CD4-positive, alpha-beta T cell treated with Interleukin-6 at 100 ng/mL for 8 hours (primary cell): ENCODE data around the gene CMTR1.
"Not testable (repeated sequence)": the region's sequence is repeated elsewhere in the genome, so short reads cannot be mapped to it uniquely, and the experiment has no call there.

Source experiments
- DNase-seq: peaks from one replicate; pipeline ENCODE4 v3.0.0-alpha.2; 2020; ENCODE audit warnings: mixed read lengths, low spot score

The CMTR1 gene

GRCh38 chr6:37435816-37436215, 2.8 kb downstream of the CMTR1 start:
- DNase-seq = no peak

- DNase-seq = no peak
These were observed 5.9 kb downstream of the CMTR1 start for GRCh38 chr6:37438930-37439329.

- DNase-seq = no peak
These were observed 8.6 kb downstream of the CMTR1 start for GRCh38 chr6:37441651-37442050.

DNA sequence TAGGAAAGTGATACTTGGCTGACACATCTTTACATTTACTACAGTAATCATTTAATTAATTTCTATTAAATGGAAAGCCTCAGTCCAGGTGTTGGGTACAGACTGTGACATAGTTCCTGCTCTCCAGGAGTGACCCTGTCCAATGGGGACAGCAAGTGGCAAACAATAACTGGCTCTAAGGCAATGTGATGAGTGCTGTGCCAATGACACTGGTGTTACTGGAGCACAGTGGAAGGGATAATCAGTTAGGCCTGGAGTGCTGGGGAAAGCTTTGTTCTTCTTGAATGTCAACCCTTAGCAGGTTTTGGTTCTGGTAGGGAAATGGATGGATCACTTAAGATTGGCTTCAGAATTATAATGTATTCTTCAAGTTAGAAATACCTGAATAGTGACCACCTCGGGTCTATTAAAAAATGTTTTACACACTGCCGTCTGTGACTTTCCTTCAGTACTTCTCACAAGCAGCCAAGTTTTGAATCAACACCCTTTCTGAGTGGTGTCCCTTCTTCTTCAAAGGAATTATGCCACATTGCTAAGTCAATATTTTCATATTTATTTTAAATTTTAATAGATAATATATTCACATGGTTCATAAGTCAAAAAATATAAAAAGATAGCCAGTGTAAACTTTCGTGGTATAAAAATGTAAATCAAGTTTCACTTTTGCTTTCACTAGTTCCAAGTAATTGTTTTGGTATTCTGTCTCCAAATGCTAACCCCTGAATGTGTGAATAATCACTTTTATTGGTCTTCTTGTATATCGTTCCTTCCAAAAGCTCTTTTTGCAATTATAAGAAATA, 9.6 kb downstream of the CMTR1 start:
- no peak for DNase-seq

- DNase-seq = not testable (repeated sequence)
These were observed 10.2 kb downstream of the CMTR1 start for GRCh38 chr6:37443216-37443542.

DNA sequence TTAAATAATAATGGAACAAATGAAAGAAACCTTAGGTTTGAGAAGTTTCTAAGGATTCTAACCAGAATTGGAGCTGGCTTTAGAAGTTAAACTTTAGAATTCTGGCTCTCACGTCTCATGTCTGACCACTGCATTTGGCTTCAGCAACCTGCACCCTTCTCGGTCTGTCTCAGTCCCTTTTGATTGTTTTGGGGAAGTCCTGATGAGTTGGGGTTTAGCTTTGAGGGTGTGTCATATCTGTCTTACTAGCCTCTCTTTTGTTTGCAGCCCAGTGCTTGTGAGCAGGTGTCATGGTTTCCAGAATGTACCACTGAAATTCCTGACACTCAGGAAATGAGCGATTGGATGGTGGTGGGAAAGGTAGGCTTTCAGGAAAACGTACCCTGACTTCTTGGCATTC, 17.0 kb downstream of the CMTR1 start:
- no peak for DNase-seq

DNA sequence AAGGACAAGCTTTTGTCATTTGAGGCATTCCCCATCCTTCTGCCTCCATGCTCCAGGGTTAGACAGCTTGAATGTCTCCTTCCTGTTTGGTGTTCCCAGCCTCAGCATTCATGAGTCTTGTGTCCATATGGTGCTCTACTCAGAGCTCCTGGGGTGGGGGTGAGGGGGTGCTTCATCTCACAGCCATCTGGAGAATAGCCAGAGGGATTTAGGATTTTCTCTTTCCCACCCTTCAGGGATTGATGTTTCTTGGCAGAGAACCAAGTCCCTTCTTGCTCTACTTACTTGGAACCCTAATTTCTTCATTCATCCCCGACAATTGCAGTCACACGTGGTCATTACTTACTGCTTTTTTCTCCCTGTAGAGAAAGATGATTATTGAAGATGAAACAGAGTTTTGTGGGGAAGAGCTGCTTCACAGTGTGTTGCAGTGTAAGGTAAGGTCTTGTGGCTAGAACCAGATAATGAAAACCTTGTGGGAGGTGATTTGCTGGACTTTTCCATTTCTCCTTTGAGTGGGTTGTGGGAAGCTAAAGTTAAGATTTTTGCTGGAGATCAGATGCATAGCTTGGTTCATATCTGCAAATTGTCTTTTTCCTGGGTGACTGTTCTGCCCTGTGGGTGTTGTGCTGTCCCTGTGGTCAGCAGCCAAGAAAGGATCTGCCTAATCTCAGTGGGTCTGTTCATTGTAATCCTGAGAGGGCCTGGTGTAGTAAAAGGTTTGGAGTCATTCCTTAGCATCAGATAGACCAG, 18.6 kb downstream of the CMTR1 start:
- DNase-seq = no peak

DNA sequence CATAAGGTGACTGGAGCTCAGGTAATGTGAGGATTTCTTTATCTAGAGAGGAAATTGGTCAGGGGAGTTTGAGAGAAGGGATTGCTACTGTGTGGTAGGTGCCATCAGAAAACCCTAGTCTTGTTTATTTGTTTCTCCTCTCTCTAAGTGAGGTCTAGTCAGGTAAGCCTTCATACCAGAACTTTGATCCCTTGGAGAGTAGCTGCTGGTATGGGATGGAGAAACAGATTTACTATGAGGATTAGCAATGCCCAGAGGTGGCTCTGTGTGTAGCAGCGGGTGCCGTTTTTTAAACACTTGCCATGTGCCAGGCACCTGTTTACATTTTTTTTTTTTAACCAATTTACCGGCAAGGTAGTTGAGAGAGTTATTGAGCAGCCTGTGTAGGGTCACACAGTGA, 19.5 kb downstream of the CMTR1 start:
- no peak for DNase-seq

DNA sequence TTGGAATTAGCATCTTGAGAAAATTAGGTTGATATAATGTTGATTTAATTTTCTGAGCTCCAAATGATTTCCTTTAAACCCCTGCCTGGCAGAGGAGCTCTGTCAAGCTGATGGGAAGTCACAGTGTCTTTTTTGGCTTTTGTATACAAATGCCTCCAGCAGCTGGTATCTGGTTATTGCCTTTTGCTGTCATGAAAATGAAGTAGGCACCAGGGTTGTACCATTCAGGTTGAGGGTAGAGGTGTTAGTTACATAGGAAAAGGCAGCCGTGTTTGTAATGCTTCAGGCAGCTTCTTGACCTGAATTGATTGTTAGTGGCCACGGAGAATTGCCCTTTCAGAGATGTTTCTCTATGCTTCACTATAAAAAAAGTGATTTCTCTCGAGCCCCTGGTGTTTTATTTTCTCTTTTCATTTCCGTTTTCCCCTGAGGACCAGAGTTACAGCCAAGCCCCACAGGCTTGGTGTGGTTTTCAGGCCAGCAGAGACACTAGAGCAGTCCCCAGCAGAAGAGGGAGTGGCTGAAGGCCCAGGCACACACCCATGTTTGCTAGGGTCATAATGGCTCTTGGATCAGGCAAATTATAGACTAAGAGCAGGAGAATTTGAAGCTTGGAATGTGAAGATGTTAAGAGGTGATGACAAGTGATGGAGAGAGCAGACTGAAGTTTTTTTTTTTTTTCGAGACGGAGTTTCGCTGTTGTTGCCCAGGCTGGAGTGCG, 21.6 kb downstream of the CMTR1 start:
- no peak for DNase-seq

GRCh38 chr6:37456126-37456525, 23.1 kb downstream of the CMTR1 start:
- no peak for DNase-seq

DNA sequence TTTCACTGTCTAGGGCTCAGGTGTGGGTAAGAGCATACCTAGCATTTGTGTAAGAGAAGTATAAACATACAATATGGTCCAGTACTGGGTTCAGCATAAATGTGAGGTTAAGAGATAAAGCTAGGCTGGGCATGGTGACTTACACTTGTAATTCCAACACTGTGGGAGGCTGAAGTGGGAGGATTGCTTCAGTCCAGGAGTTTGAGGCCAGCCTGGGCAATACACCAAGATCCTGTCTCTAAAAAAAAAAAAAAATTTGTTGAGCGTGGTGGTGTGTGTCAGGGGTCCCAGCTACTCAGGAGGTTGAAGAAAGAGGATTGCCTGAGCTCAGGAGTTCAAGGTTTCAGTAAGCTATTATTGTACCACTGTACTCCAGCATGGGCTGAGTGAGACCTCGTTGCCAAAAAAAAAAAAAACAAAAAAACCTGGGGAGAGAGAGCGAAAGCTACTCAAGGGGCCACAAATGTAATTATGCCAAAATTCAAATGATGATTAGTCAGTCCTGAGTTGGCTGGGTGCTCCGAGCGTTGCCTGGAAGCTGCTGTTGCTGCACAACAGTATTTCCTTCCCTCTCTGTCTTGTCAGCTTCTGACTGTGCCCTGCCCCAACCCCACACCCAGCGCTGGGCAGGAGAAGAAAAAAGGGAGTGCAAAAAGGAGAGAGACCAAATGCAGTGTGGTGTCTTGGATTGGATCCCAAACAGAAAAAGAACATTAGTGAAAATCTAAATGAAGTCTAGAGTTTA, 24.0 kb downstream of the CMTR1 start:
- DNase-seq = no peak

DNA sequence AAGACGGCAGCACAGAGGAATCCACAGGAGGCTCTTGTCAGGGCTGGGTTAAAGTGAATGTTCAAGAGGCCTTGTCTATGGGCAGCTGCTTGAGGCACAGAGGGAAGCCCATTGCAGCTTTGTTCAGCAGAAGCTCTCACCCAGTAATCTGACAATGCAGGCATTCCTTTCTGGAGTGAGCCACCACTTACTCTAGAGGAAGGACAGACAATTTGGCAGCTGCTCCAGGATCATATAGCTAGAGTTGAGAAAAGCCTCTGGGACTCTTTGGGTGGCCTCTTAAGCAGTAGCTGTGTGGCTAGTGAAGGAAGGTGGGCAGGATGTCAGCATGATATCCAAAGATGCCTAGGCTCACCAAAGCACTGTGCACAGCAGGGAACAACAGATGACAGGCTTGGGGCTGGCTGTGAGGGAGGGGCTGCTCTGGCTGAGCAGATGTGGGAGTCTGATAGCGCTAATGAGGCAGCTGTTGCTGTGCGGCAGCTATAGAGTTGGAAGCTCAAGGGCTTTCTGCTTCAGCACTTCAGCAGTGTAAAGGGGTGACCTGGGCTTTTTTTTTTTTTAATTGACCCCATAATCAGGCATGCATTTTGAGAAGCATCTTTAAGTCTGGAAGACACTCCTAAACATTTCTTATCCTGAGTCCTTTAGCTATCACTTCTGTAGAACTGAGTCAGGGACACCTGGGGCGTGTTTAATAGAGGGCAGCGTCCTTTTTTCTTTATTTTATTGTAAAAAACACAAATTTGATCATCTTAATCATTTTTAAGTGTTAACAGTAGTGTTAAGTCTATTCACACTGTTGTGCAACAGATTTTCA, 27.2 kb downstream of the CMTR1 start:
- DNase-seq = no peak

DNA sequence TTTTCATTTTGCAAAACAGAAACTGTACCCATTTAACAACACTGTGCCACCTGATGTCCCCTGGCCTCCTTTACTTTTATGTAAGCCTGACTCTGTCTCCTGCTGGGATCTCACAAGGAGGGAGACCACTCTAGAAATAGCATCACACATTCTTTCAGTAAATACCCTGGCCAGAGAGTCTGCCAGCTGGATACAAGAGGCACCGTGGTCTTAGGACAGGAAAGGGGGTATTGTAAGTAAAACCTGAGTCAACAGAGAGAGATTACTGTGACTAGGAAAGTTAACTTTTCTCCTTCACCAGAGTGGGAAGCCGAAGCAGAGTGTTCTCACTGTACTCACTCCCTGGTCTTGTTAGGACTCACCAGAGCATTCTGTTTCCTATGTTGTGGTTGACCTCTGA, 27.8 kb downstream of the CMTR1 start:
- DNase-seq = no peak

DNA sequence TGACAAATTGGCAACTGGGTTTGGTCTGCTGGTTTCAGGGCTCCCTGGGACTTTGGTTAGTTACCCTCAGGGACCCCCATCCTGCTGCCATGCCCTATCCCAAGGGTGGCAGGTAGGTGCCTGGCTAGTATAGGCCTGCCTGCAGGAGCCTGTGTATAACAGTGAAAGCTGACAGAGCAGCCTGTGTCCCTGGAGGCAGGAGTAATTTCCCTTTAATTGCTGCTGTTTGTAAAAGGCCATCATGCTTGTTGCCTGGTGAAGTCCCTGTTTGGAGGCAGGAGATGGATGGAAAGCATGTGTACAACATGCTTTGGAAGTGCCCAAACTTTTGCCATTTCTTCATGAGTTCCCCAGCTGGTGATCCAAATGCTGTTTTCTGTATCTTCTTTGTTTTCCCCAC, 30.1 kb downstream of the CMTR1 start:
- DNase-seq = no peak

- no peak for DNase-seq
These were observed 34.7 kb downstream of the CMTR1 start for GRCh38 chr6:37467718-37468117.

- no peak for DNase-seq
These were observed 40.5 kb downstream of the CMTR1 start for GRCh38 chr6:37473364-37474095.

DNA sequence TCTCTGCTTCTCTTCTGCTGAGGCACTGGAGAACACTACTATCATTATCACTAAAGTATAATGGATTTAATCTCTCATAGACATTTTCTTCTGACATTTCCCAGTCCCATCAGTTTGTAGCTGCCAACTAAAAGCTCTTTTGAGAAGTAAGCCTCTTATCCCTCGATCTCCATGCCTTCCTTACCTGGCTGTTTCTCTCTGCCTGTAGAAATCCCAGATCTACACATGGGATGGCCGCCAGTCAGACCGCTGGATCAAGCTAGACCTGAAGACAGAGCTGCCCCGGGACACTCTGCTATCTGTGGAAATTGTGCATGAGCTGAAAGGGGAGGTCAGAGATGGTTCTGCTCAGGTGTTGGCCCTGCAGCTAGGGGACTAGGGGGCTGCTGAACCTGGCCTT, 41.3 kb downstream of the CMTR1 start:
- DNase-seq = no peak

DNA sequence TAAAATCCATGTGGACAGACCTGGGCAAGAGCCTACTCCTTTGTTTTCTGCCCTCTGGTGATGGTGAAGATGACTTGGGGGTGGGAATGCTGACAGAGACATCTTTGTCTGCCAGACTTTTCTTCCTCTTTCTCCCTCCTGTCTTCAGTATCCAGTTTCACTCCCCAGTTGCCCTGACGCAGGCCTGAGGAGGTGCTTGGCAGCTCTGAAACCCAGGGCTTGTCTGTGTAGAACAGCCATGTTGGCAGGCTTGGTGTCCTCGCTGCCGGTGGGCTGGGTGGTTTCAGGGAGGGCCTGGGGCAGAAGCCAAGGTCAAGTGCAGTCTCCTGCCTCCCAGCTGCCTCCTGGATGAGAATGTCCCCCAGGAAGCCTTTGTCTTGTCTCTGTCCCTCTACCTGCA, 44.2 kb downstream of the CMTR1 start:
- no peak for DNase-seq

GRCh38 chr6:37477656-37478435, 44.8 kb downstream of the CMTR1 start:
- no peak for DNase-seq

GRCh38 chr6:37478827-37479226, 45.8 kb downstream of the CMTR1 start:
- no peak for DNase-seq
